Stimulated activated CD8-positive, alpha-beta memory T cell treated with anti-CD3 and anti-CD28 coated beads, Interleukin-4, amount 100 ng/mL, for 4 hours (primary cell): ENCODE data around the gene SLC24A4.

Source experiments
- DNase-seq, 2 donors: peaks; one replicate each; pipeline ENCODE4 v3.0.0-alpha.2; 2020; ENCODE audit warnings: low read depth in 2 of 2, low spot score in 1 of 2

Gene SLC24A4

GRCh38 chr14:92496191-92496857, 173.4 kb downstream of the SLC24A4 start:
- DNase-seq: no peak

- DNase-seq: no peak
These were observed 174.4 kb downstream of the SLC24A4 start for GRCh38 chr14:92497391-92497790.

DNA sequence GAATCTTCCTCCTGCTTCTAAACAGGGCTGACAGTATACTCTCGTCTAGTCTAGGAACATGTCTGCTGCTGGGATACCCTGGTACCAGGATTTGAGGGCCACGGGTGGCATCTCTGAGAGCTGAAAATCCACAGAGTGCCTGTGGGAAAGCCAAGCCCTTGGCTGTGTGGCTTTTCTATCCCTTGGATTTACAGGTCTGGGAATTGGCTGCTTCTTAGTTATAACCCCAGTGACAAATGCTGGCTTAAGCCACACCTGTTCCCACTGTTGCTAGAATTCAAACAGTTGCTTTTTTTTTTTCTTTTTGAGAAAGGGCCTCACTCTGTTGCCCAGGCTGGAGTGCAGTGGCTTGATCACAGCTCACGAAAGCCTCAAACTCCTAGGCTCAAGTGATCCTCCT, 176.3 kb downstream of the SLC24A4 start:
- no peak for DNase-seq

DNA sequence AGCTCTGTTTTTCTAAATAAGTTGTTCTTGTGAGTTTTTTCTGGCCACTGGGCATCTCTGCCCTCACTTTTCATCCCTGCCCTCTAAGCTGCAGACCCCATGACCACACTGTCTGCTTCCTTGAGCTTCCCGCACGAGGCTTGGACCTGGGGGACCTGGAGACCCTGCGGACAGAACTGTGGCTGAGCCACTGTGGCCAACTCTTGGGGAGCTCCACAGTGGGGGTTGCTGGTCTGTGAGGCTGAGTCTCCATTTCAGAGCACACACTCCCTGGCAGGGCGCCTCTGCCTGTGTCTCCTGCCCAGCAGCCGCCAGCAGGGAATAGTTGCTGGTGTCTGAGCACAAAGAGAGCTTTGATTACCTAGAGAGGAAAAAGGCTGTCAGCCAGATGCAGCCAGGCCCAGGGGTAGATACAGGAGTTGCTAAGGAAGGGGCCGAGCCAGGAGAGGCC, 177.6 kb downstream of the SLC24A4 start:
- DNase-seq: no peak

- no peak for DNase-seq
These were observed 179.0 kb downstream of the SLC24A4 start for GRCh38 chr14:92501891-92502351.

DNA sequence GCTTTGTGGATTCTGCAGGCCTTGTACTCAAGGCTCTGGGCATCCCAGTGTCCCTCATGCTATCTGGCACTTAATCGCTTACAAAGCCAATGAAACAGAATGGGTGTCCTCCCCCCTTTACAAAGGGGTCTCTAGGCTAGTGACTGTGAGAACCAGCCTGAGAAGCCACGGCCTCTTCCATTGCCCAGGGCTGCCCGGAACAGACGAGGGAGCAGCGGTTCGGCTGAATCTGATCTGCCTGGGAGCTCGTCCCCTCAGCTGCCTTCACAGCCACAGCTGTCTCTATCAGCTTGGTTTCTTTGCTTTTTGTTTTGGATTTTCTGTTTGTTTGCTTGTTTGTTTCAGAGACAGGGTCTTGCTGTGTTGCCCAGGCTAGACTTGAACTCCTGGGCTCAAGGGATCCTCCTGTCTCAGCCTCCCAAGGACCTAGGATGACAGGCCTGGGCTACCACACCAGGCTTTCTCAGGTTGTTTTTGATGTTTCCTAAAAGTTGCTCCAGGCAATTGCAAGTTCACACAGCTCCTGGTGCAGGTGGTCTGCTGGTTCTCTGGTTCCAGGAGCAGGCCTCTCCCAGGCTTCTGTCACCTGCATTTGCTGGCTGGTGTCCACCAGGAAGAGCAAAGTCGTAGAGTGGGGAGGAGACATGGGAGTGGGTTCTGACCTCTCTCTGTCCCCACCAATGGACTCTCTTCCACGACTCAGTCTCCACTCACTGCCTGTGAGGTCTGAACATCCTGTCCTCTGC, 179.7 kb downstream of the SLC24A4 start:
- DNase-seq: no peak

DNA sequence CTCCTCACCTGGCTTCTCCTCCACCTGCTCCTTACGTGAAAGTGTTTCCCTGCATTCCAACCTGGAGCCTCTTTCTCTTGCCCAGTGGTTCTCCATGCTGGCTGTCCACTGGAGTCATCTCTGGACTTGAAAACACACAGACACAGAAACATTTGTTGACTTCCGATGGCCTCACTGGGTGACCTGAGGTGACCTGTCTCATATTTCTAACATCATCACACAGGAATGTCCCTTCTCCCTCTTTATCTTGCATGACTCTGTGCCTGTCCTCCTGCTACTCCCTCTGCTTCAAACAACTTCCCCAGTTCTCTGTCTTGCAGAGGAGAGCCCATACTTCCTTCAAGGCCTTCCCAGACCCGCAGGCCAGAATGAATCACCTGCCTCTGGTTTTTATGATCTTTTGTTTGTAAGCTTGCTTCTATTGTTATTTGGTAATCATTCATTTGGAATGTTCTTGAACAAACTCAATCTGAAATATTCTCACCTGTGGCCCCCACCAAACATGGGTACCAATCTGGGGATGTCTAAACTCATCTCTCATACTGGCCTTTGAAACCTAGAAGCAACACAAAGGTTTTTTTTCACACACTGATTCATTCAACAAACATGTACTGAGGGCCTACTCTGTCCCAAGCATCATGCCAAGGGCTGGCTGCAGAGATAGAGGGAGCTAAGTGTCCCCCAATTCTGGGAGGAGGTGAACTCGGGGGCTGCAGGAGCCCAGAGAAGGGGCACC, 181.0 kb downstream of the SLC24A4 start:
- no peak for DNase-seq

DNA sequence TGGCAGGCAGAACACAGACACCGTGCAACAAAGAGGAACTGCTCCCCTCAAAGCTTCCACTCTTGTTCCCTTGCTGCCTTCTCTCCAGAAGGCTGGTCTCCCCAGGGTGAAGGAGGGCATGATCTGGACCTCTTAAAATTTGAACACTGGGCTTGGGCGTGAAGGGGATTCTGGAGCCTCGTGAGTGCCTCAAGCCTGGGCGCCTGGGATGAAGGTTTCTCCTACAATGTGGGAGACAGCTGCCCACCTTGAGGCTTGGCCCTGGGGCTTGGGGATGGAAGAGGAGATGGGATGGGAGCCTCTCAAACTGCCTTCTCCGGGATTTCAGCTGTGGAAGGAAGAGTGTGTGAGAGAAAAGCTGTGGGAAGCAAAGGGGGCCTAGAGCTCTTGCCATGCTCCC, 182.9 kb downstream of the SLC24A4 start:
- DNase-seq: no peak

GRCh38 chr14:92506231-92506630, 183.3 kb downstream of the SLC24A4 start:
- no peak for DNase-seq

- DNase-seq: no peak
These were observed 184.3 kb downstream of the SLC24A4 start for GRCh38 chr14:92507174-92507768.

GRCh38 chr14:92510972-92511371, 188.0 kb downstream of the SLC24A4 start:
- no peak for DNase-seq

- DNase-seq: no peak
These were observed 188.7 kb downstream of the SLC24A4 start for GRCh38 chr14:92511453-92512238.

- DNase-seq: no peak
These were observed 189.8 kb downstream of the SLC24A4 start for GRCh38 chr14:92512807-92513203.

DNA sequence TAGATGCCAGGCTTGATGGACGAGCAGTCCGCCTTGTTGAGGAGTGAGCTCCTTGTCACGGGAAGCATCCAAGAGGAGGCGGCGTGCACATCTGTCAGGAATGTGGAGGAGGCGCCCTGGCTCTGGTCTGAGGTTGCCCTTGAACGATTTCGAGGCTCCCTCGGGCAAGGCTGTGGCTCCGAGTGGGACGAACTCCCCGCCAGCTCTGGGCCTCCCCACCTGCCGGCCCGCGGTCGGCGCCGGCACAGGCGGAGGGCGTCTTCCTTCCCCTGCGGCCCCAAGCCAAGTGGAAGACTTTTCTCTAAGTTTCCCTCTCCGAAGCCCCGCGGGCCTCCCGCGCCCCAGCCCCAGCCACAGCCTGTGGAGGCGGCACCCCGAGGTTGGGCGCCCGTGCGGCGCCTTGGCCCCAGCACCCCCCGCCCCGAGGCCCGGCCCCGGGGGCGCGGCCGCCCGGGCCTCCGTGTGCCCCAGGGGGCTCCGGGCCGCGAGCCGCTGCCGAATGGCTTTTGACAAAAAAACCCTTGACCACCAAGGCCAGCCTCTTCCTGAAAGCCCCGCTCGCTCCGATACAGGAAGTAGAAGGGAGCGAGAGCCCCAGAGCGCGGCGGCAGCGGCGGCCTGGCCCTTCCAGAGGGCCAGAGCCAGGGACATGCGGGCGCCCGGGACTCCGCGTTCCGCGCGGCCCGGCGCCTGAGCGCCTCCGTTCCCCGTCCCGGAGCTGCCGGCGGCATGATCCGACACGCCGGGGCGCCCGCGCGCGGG, 190.4 kb downstream of the SLC24A4 start, which contains the start of gene RIN3:
TSS of gene RIN3 (plus strand) at position 578 of the 762 bp plus-strand sequence. CDS start at position 730, 152 bp downstream.
- peak in 1 of 2 donors; percentile 50 for DNase-seq

DNA sequence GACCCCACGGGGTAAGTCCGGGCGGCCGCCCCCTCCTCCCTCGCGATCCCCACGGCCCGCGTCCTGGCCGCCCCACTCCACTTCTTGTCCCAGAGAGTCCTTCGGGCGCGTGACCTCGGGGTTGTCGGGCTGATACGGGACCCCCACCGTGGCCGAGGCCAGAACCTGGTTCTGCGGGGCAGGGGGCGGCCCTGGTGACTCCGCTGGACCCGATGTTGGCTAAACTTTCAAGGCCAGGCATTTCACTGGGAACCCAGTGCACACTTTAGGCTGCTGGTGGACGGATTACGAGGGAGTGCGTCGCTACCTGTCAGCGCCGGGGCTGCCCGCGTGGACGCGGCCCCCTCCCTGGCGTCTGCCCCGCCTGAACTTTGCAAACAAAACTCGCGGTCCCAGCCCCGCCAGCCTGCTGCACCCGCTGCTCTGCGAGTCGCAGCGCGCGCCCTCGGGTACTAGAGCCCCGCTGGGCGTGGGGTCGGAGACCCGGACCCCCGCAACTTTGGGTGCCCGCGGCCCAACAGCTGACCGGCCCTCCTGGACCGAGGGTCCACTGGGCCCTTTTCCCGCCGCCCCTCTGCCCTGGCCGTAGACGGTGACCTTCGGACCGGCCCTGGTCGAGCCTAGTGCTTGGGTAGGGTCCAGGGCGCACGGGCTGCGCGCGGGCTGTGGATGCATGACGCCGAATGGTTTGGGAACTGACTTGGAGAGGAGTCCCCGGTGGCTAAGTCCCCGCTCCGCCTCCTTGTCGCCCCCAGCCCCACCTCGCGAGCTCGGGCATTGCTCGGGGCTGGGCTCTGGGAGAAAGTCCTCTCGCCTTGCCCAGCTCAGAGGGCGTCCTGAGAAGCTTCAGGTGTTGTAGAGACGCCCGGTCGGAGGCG, 191.2 kb downstream of the SLC24A4 start:
- DNase-seq: no peak

DNA sequence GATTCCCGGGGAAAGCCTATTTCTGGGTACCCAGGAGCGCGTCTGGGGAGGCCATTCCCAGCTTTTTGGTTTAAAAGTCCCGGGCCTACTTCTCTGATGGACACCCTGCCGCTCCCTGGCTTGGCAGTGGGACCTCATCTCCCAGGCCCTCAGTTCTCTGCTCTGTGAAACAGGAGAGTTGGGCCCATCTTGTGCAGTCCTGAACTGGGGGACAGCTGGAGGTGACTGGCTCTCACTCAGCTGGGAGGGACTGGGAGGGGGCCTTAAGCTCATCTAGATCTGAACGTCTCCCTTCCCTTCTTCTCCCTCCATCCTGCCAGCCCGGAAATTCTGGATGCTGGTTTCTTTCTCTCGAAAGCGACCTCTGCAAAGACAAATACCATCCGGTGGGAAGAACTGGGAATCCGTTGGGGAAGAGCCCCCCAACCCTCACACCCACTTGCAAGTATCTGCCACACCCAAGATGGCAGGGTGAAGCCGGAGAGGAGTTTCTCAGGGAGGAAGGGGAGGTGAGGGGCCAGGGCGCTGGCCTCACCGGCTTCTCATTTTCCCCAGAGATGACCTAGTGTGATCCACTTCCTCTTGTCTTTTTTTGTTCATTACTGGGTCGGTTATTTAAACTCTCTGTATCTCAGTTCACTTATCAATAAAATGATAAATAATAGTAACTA, 192.0 kb downstream of the SLC24A4 start:
- DNase-seq: no peak

GRCh38 chr14:92515546-92516343, 192.8 kb downstream of the SLC24A4 start:
- DNase-seq: no peak
